ENCODE results near the gene STYXL2.

- TF ChIP-seq POLR2A (IDR thresholded peaks at IDR 0.05; ENCODE audit: low read length) (no peak), GATA1 (IDR thresholded peaks at IDR 0.05; ENCODE audit: low read depth, low read length) (no peak)
These were observed 3.4 kb upstream of the STYXL2 start, which contains the start of gene GPA33 for GRCh38 chr1:167090314-167090942.

All from erythroblast (primary cell).